ENCODE data around the gene POLR1G. TPM values are rescaled to one million over a fixed set of nuclear protein-coding genes. Genes with fewer than 3 reads are reported as not detected.
A peak's percentile ranks its signal among the peaks of the same experiment; 100 is the strongest.

The POLR1G gene
- total and polyA plus RNA-seq, 4 donors = 1.1 to 2.4 (median 1.9) TPM

DNA sequence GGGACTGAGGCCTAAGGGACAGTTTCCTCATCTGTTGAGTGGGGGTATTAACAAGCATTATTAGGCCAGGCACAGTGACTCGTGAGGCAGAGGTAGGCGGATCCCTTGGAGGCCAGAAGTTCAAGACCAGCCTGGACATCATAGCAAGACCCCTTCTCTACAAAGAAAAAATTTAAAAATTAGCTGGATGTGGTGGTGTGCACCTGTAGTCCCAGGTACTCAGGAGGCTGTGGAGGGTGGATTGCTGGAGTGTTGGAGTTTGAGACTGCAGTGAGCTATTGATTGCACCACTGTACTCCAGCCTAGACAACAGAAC is 50.0 kb downstream of the POLR1G start:
- Histone ChIP-seq H3K4me3 (ENCODE audit: low read depth in 1 of 3, low read length in 3 of 3) (no peak overlapping the region), H3K9ac (ENCODE audit: low read depth in 1 of 2, low read length in 2 of 2) (no peak overlapping the region), H3K27me3 (ENCODE audit: control insufficient read depth in 4 of 4, insufficient read depth in 4 of 4, low read length in 3 of 4) (no peaks in the 10 kb centered on the region), H3K9me3 (ENCODE audit: control insufficient read depth in 4 of 4, low read length in 3 of 4) (no peaks in the 10 kb centered on the region), H3K4me1 (ENCODE audit: control insufficient read depth in 4 of 4, insufficient read depth in 4 of 4, low read length in 3 of 4) (peaks cover 0 to 8% (median 0%) of the 10 kb centered on the region in 4 donors), H3K36me3 (ENCODE audit: control insufficient read depth in 4 of 4, insufficient read depth in 3 of 4, low read depth in 1 of 4, low read length in 3 of 4) (no peaks in the 10 kb centered on the region), H3K27ac (ENCODE audit: low read depth in 1 of 2, low read length in 2 of 2) (peak overlapping the region; percentile 51 to 64)
- WGBS = 83% methylated on average over 2 of the region's 2 CpGs
- TF ChIP-seq HNF4A (conservative IDR thresholded peaks at IDR 0.05) (no peak), RXRA (IDR thresholded peaks at IDR 0.05) (no peak), FOXA2 (IDR thresholded peaks at IDR 0.05) (no peak)
- TF ChIP-seq, protein P1, sequence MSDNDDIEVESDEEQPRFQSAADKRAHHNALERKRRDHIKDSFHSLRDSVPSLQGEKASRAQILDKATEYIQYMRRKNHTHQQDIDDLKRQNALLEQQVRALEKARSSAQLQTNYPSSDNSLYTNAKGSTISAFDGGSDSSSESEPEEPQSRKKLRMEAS (IDR thresholded peaks at IDR 0.05) = no peak
- TF ChIP-seq, protein P2, sequence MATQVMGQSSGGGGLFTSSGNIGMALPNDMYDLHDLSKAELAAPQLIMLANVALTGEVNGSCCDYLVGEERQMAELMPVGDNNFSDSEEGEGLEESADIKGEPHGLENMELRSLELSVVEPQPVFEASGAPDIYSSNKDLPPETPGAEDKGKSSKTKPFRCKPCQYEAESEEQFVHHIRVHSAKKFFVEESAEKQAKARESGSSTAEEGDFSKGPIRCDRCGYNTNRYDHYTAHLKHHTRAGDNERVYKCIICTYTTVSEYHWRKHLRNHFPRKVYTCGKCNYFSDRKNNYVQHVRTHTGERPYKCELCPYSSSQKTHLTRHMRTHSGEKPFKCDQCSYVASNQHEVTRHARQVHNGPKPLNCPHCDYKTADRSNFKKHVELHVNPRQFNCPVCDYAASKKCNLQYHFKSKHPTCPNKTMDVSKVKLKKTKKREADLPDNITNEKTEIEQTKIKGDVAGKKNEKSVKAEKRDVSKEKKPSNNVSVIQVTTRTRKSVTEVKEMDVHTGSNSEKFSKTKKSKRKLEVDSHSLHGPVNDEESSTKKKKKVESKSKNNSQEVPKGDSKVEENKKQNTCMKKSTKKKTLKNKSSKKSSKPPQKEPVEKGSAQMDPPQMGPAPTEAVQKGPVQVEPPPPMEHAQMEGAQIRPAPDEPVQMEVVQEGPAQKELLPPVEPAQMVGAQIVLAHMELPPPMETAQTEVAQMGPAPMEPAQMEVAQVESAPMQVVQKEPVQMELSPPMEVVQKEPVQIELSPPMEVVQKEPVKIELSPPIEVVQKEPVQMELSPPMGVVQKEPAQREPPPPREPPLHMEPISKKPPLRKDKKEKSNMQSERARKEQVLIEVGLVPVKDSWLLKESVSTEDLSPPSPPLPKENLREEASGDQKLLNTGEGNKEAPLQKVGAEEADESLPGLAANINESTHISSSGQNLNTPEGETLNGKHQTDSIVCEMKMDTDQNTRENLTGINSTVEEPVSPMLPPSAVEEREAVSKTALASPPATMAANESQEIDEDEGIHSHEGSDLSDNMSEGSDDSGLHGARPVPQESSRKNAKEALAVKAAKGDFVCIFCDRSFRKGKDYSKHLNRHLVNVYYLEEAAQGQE (IDR thresholded peaks at IDR 0.05) = no peak
- no peak for DNase-seq (ENCODE audit: low spot score)

DNA sequence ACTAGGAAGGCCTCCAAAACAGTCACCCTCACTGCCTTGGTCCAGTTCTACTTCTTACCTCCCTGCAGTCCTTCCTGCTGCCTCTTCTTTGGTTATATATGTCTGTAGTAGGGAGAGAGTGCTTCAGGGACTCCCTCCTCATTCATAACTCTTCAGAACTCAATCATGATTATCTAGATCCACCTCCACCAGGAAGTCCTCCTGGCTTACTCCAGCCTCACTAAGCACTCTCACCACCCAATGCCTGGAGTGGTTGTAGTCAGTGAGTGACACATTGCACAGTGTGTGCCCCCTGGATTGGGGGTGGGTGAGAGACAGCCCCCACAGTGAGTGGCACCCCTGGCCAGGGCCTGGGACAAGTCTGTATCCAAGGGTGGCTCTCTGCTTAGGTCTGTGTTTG is 51.3 kb downstream of the POLR1G start:
- no peak for TF ChIP-seq RAD21 (IDR thresholded peaks at IDR 0.05)
- no peak for TF ChIP-seq TAF1 (conservative IDR thresholded peaks at IDR 0.05)
- no peak for TF ChIP-seq FOXA2 (IDR thresholded peaks at IDR 0.05)
- no peak for TF ChIP-seq SP1 (IDR thresholded peaks at IDR 0.05)
- TF ChIP-seq NR2F2 (IDR thresholded peaks at IDR 0.05) = no peak
- TF ChIP-seq JUND (IDR thresholded peaks at IDR 0.05) = no peak
- no peak for TF ChIP-seq HNF4A (conservative IDR thresholded peaks at IDR 0.05)
- TF ChIP-seq GABPA (IDR thresholded peaks at IDR 0.05 in 1 of 2, conservative IDR thresholded peaks at IDR 0.05 in 1 of 2) = no peak
- TF ChIP-seq, protein P3, sequence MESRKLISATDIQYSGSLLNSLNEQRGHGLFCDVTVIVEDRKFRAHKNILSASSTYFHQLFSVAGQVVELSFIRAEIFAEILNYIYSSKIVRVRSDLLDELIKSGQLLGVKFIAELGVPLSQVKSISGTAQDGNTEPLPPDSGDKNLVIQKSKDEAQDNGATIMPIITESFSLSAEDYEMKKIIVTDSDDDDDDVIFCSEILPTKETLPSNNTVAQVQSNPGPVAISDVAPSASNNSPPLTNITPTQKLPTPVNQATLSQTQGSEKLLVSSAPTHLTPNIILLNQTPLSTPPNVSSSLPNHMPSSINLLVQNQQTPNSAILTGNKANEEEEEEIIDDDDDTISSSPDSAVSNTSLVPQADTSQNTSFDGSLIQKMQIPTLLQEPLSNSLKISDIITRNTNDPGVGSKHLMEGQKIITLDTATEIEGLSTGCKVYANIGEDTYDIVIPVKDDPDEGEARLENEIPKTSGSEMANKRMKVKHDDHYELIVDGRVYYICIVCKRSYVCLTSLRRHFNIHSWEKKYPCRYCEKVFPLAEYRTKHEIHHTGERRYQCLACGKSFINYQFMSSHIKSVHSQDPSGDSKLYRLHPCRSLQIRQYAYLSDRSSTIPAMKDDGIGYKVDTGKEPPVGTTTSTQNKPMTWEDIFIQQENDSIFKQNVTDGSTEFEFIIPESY (IDR thresholded peaks at IDR 0.05) = no peak
- no peak for TF ChIP-seq YY1 (IDR thresholded peaks at IDR 0.05)
- no peak for TF ChIP-seq FOXA1 (IDR thresholded peaks at IDR 0.05)
- Histone ChIP-seq H3K4me1 (ENCODE audit: control insufficient read depth in 4 of 4, insufficient read depth in 4 of 4, low read length in 3 of 4) (peaks cover 0 to 8% (median 0%) of the 10 kb centered on the region in 4 donors), H3K27ac (ENCODE audit: low read depth in 1 of 2, low read length in 2 of 2) (no peak overlapping the region), H3K27me3 (ENCODE audit: control insufficient read depth in 4 of 4, insufficient read depth in 4 of 4, low read length in 3 of 4) (no peaks in the 10 kb centered on the region), H3K9ac (ENCODE audit: low read depth in 1 of 2, low read length in 2 of 2) (no peak overlapping the region), H3K9me3 (ENCODE audit: control insufficient read depth in 4 of 4, low read length in 3 of 4) (no peaks in the 10 kb centered on the region), H3K4me3 (ENCODE audit: low read depth in 1 of 3, low read length in 3 of 3) (no peak overlapping the region), H3K36me3 (ENCODE audit: control insufficient read depth in 4 of 4, insufficient read depth in 3 of 4, low read depth in 1 of 4, low read length in 3 of 4) (no peaks in the 10 kb centered on the region)
- DNase-seq (ENCODE audit: low spot score) = no peak

Small RNAs within 50 kb of the gene (small RNA-seq; reads per million reads assigned to genes)
- not detected for gene MIR6088

Other genes starting within 250 kb of the POLR1G start
- gene NKPD1, start 245.7 kb upstream of the POLR1G start, total RNA-seq = not detected
- gene NKPD1, start 245.7 kb upstream of the POLR1G start, polyA plus RNA-seq = not detected
- 10 to 100 TPM; 14.8 to 15.5 TPM for gene TRAPPC6A, start 228.4 kb upstream of the POLR1G start, total RNA-seq
- gene TRAPPC6A, start 228.4 kb upstream of the POLR1G start, polyA plus RNA-seq = 10 to 100 TPM; 41.7 to 52.2 TPM
- 1 to 10 TPM; 2.7 to 4.6 TPM for gene BLOC1S3, start 227.9 kb upstream of the POLR1G start, total RNA-seq
- gene BLOC1S3, start 227.9 kb upstream of the POLR1G start, polyA plus RNA-seq = 1 to 10 TPM; 4.1 to 4.3 TPM
- gene EXOC3L2, start 161.2 kb upstream of the POLR1G start, total RNA-seq = 1 to 10 TPM; 4.0 to 7.3 TPM
- 1 to 10 TPM; 1.3 to 4.2 TPM for gene EXOC3L2, start 161.2 kb upstream of the POLR1G start, polyA plus RNA-seq
- gene MARK4, start 155.4 kb upstream of the POLR1G start, total RNA-seq = 1 to 10 TPM; 3.5 to 8.6 TPM
- 10 to 100 TPM in 1 of 2 donors, 1 to 10 TPM in 1; 3.5 to 11.1 TPM for gene MARK4, start 155.4 kb upstream of the POLR1G start, polyA plus RNA-seq
- under 1 TPM; 0.17 to 0.37 TPM for gene CKM, start 83.8 kb upstream of the POLR1G start, total RNA-seq
- gene CKM, start 83.8 kb upstream of the POLR1G start, polyA plus RNA-seq = under 1 TPM in 1 of 2 donors, not detected in 1; 0.05 TPM
- 1 to 10 TPM in 1 of 2 donors, under 1 TPM in 1; 0.08 to 1.3 TPM for gene KLC3, start 65.9 kb upstream of the POLR1G start, total RNA-seq
- under 1 TPM in 1 of 2 donors, not detected in 1; 0.08 TPM for gene KLC3, start 65.9 kb upstream of the POLR1G start, polyA plus RNA-seq
- gene ERCC2, start 36.1 kb upstream of the POLR1G start, total RNA-seq = 1 to 10 TPM; 8.3 to 8.7 TPM
- gene ERCC2, start 36.1 kb upstream of the POLR1G start, polyA plus RNA-seq = 1 to 10 TPM; 3.3 to 8.2 TPM
- 1 to 10 TPM in 1 of 2 donors, under 1 TPM in 1; 0.51 to 6.5 TPM for gene PPP1R13L, start 1.6 kb upstream of the POLR1G start, total RNA-seq
- gene PPP1R13L, start 1.6 kb upstream of the POLR1G start, polyA plus RNA-seq = 1 to 10 TPM; 3.3 to 7.7 TPM
- gene ERCC1, start 17.3 kb downstream of the POLR1G start, total RNA-seq = 10 to 100 TPM; 19.3 to 24.7 TPM
- 10 to 100 TPM; 19.2 to 28.7 TPM for gene ERCC1, start 17.3 kb downstream of the POLR1G start, polyA plus RNA-seq
- gene FOSB, start 61.4 kb downstream of the POLR1G start, total RNA-seq = 1 to 10 TPM in 1 of 2 donors, under 1 TPM in 1; 0.28 to 1.3 TPM
- gene FOSB, start 61.4 kb downstream of the POLR1G start, polyA plus RNA-seq = under 1 TPM; 0.18 to 0.51 TPM
- gene RTN2, start 90.4 kb downstream of the POLR1G start, total RNA-seq = 1 to 10 TPM; 1.0 to 1.6 TPM
- gene RTN2, start 90.4 kb downstream of the POLR1G start, polyA plus RNA-seq = 1 to 10 TPM; 1.3 to 3.5 TPM
- gene PPM1N, start 91.8 kb downstream of the POLR1G start, total RNA-seq = 1 to 10 TPM in 1 of 2 donors, under 1 TPM in 1; 0.17 to 1.5 TPM
- under 1 TPM; 0.45 to 0.49 TPM for gene PPM1N, start 91.8 kb downstream of the POLR1G start, polyA plus RNA-seq
- 10 to 100 TPM; 20.2 to 29.1 TPM for gene VASP, start 100.8 kb downstream of the POLR1G start, total RNA-seq
- 10 to 100 TPM in 1 of 2 donors, 1 to 10 TPM in 1; 7.3 to 25.3 TPM for gene VASP, start 100.8 kb downstream of the POLR1G start, polyA plus RNA-seq
- gene OPA3, start 178.2 kb downstream of the POLR1G start, total RNA-seq = 1 to 10 TPM; 3.8 to 6.7 TPM
- gene OPA3, start 178.2 kb downstream of the POLR1G start, polyA plus RNA-seq = 1 to 10 TPM; 5.8 to 9.4 TPM
- gene GPR4, start 195.6 kb downstream of the POLR1G start, total RNA-seq = under 1 TPM; 0.37 to 0.84 TPM
- 1 to 10 TPM; 1.1 to 1.9 TPM for gene GPR4, start 195.6 kb downstream of the POLR1G start, polyA plus RNA-seq
- 1 to 10 TPM; 8.5 to 9.5 TPM for gene EML2, start 232.8 kb downstream of the POLR1G start, total RNA-seq
- 10 to 100 TPM in 1 of 2 donors, 1 to 10 TPM in 1; 1.1 to 10.4 TPM for gene EML2, start 232.8 kb downstream of the POLR1G start, polyA plus RNA-seq